CD4-positive, CD25-positive, alpha-beta regulatory T cell (primary cell): ENCODE data around the gene BTN1A1. TPM values are rescaled to one million over a fixed set of nuclear protein-coding genes. Genes with fewer than 3 reads are reported as not detected.

Experiments used
- ATAC-seq, 2 donors: fragments of 150-1000 bp; cut with Tn5 transposase; one replicate each; pipeline ENCODE4 v1.10.0; 2021; ENCODE audit warnings: low read depth in 2 of 2, moderate number of reproducible peaks in 2 of 2, moderate library complexity in 1 of 2
- DNase-seq, 3 donors: peaks; one replicate each; pipeline versions ENCODE4 v3.0.0 to v3.0.0-alpha.2; 2012 to 2022; ENCODE audit warnings: mixed read lengths in 1 of 3
- H3K27ac ChIP-seq: one replicate; pipeline ENCODE4 v1.7.0; 2013; ENCODE audit warnings: mild to moderate bottlenecking, low read length; ENCODE audit not compliant: insufficient read depth, poor library complexity, severe bottlenecking
- H3K27me3 ChIP-seq: one replicate; pipeline ENCODE4 v1.7.0; 2013; ENCODE audit warnings: low read length; ENCODE audit not compliant: control insufficient read depth, insufficient read depth
- H3K36me3 ChIP-seq: one replicate; pipeline ENCODE4 v1.7.0; 2013; ENCODE audit warnings: mild to moderate bottlenecking, low read length, moderate library complexity; ENCODE audit not compliant: control insufficient read depth, insufficient read depth
- H3K4me1 ChIP-seq: 2 replicates; pipeline ENCODE4 v1.7.0; 2013; ENCODE audit warnings: mild to moderate bottlenecking, low read length; ENCODE audit not compliant: insufficient read depth, control insufficient read depth, poor library complexity, severe bottlenecking
- H3K4me3 ChIP-seq: one replicate; pipeline ENCODE4 v1.7.0; 2013; ENCODE audit warnings: low read depth, mild to moderate bottlenecking, low read length, moderate library complexity
- H3K9me3 ChIP-seq, 2 experiments: 1 replicate in 1 of 2; 2 replicates in 1 of 2; pipeline ENCODE4 v1.7.0; 2013; ENCODE audit warnings: low read length in 2 of 2, mild to moderate bottlenecking in 1 of 2, moderate library complexity in 1 of 2; ENCODE audit not compliant: control insufficient read depth in 2 of 2
- H3K27ac Mint-ChIP-seq, 3 donors: one replicate each; pipeline ENCODE4 v1.8.0; 2020 to 2022; ENCODE audit warnings: mild to moderate bottlenecking in 3 of 3, mixed read lengths in 3 of 3, moderate library complexity in 2 of 3
- H3K27me3 Mint-ChIP-seq: one replicate; pipeline ENCODE4 v1.8.0; 2022; ENCODE audit warnings: mild to moderate bottlenecking, mixed read lengths
- H3K36me3 Mint-ChIP-seq: one replicate; pipeline ENCODE4 v1.8.0; 2020; ENCODE audit warnings: mixed read lengths
- H3K4me1 Mint-ChIP-seq, 4 donors: one replicate each; pipeline ENCODE4 v1.8.0; 2020 to 2022; ENCODE audit warnings: mixed read lengths in 4 of 4, mild to moderate bottlenecking in 1 of 4
- H3K4me3 Mint-ChIP-seq, 4 donors: one replicate each; pipeline ENCODE4 v1.8.0; 2020 to 2022; ENCODE audit warnings: mild to moderate bottlenecking in 4 of 4, mixed read lengths in 4 of 4, moderate library complexity in 3 of 4
- H3K9me3 Mint-ChIP-seq, 7 donors: one replicate each; pipeline ENCODE4 v1.8.0; 2020 to 2022; ENCODE audit warnings: mixed read lengths in 7 of 7, mild to moderate bottlenecking in 3 of 7, moderate library complexity in 2 of 7
- polyA plus RNA-seq, 4 donors: library from polyadenylated mRNA; unstranded; fragments of 300-500 nt; fragmentation: Illumina TruSeq; gene quantifications; one replicate each; pipeline ENCODE4 v1.2.3, GENCODE V29; 2021
- total RNA-seq: library from RNA; stranded (reverse); gene quantifications from one replicate; pipeline ENCODE4 v1.2.3, GENCODE V29; 2022

Gene BTN1A1
- total and polyA plus RNA-seq, 5 donors from 2014 or later, result 0.33 TPM; not detected in 4

DNA sequence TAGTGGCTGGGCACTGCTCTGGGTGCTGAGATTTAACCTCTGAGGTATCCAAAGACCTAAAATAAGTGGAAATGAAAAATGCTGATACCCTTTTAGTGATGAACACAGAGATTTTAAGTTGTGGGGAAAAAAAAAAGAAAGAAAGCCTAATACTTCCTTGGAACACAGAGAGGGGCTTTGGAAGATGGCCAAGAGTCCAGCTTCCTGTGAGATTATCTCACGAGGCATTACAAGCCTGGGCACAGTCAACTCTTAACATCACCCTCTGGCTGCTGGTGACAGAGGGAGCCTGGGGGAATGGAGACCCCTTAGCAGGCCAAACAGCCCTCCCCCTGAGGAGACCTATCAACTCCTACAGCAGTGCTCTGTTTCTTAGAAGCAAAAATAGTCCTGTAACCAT, 22.7 kb upstream of the BTN1A1 start:
- Histone ChIP-seq H3K36me3 (no peaks in the 10 kb centered on the region), H3K9me3 (no peaks in the 10 kb centered on the region), H3K27ac (no peak overlapping the region), H3K27me3 (no peaks in the 10 kb centered on the region), H3K4me3 (no peak overlapping the region), H3K4me1 (peaks cover 32% of the 10 kb centered on the region)
- Mint-ChIP-seq H3K27ac (peak overlapping the region in 2 of 3 donors; percentile 89 to 100), H3K4me3 (no peak overlapping the region), H3K27me3 (peaks cover 4% of the 10 kb centered on the region), H3K4me1 (peaks cover 13 to 45% (median 30%) of the 10 kb centered on the region in 4 donors), H3K9me3 (peaks cover 0 to 5% (median 0%) of the 10 kb centered on the region in 7 donors), H3K36me3 (peaks cover 3% of the 10 kb centered on the region)
- DNase-seq, result no peak
- no peak for ATAC-seq

DNA sequence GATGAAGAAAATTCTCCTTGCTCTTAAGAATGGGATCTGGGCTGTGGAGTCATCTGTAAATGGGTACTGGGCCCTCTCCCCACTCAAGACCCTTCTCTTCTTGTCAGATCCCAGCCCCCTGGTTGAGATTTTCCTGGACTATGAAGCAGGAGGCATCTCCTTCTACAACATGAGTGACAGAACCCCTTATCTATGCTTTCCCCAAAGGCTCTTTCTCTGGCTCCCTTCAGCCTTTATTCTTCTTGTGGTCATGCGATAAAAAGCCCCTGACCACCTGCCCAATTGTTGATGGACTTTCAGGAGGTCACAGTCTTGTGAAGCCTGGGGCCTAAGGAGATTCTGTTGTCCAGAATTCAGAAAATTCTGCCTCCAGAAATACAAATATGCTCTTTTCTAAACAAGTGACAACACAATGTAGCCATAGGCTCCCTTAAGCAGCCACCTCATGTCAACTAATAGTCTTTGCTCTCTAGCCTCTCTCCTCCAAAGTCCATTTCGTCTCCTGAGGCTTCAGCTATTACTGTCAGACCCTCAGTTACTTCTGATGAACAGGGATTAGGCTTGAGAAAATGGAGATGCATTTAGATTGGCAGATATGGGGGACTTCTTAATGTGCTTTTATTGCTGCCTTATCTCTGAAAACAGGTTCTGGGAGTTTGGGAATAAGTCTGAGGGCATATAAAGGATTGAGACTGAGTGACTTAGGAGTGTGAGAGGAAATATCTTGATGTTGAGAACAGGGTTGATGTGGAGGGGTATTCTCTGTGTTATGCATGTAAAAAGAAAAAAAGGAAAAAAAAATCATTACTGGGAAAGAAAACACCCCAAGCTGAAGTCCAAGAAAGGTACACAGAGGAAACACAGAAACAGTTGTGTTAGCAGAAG, 21.8 kb upstream of the BTN1A1 start:
- ATAC-seq, result no peak
- Histone ChIP-seq H3K27me3 (no peaks in the 10 kb centered on the region), H3K9me3 (no peaks in the 10 kb centered on the region), H3K4me1 (peaks cover 23% of the 10 kb centered on the region), H3K4me3 (no peak overlapping the region), H3K27ac (no peak overlapping the region), H3K36me3 (no peaks in the 10 kb centered on the region)
- DNase-seq, result no peak
- H3K4me3 Mint-ChIP-seq, result no peak overlapping the region
- H3K27me3 Mint-ChIP-seq, result peaks cover 4% of the 10 kb centered on the region
- peak overlapping the region in 2 of 3 donors; percentile 8 to 26 for H3K27ac Mint-ChIP-seq
- peaks cover 13 to 36% (median 21%) of the 10 kb centered on the region in 4 donors for H3K4me1 Mint-ChIP-seq
- peaks cover 3% of the 10 kb centered on the region for H3K36me3 Mint-ChIP-seq
- H3K9me3 Mint-ChIP-seq, result no peaks in the 10 kb centered on the region

DNA sequence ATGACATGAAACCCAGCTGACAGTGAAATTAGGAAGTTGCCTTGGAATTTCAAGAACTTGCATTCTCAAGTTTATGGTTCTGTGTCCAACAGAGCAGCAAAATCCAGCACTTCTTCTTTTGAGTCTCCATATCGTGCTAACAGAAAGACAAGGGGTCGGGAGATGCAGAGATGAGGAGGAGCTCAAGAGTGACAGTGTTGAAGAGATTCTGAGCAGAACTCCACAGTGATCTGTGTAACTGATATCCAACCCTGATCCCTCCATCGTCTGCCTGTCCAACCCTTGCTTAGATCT, 21.2 kb upstream of the BTN1A1 start:
- Histone ChIP-seq H3K27ac (no peak overlapping the region), H3K36me3 (no peaks in the 10 kb centered on the region), H3K9me3 (no peaks in the 10 kb centered on the region), H3K4me3 (no peak overlapping the region), H3K4me1 (peaks cover 22% of the 10 kb centered on the region), H3K27me3 (no peaks in the 10 kb centered on the region)
- H3K27ac Mint-ChIP-seq, result peak overlapping the region in 2 of 3 donors; percentile 8 to 26
- H3K36me3 Mint-ChIP-seq, result peaks cover 3% of the 10 kb centered on the region
- peaks cover 8 to 32% (median 17%) of the 10 kb centered on the region in 4 donors for H3K4me1 Mint-ChIP-seq
- no peaks in the 10 kb centered on the region for H3K9me3 Mint-ChIP-seq
- H3K27me3 Mint-ChIP-seq, result peaks cover 4% of the 10 kb centered on the region
- ATAC-seq, result no peak
- no peak for DNase-seq
- H3K4me3 Mint-ChIP-seq, result no peak overlapping the region

DNA sequence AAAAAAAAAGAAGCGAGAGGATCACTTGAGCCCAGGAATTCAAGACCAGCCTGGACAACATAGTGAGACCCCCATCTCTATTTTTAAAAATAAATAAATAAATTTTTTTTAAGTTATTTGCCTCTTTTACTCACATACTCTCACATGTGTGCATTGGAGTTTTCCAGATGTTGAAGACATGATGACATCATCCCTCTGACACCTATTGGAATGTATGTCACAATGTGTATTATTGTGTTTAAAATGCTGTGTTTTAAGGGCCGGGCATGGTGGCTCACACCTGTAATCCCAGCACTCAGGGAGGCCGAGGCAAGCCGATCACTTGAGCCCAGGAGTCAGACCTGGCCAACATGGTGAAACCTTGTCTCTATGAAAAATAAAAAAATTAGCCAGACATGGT, 17.8 kb upstream of the BTN1A1 start:
- no peaks in the 10 kb centered on the region for H3K36me3 ChIP-seq
- H3K4me3 ChIP-seq, result no peak overlapping the region
- Mint-ChIP-seq H3K27me3 (no peaks in the 10 kb centered on the region), H3K9me3 (peaks cover 0 to 3% (median 0%) of the 10 kb centered on the region in 7 donors), H3K4me1 (peaks cover 0 to 9% (median 3%) of the 10 kb centered on the region in 4 donors), H3K4me3 (no peak overlapping the region), H3K27ac (no peak overlapping the region), H3K36me3 (no peaks in the 10 kb centered on the region)
- H3K9me3 ChIP-seq, result peaks cover 3% of the 10 kb centered on the region in 2 experiments
- no peak overlapping the region for H3K27ac ChIP-seq
- no peaks in the 10 kb centered on the region for H3K27me3 ChIP-seq
- H3K4me1 ChIP-seq, result no peaks in the 10 kb centered on the region
- DNase-seq (no peak), ATAC-seq (no peak)

DNA sequence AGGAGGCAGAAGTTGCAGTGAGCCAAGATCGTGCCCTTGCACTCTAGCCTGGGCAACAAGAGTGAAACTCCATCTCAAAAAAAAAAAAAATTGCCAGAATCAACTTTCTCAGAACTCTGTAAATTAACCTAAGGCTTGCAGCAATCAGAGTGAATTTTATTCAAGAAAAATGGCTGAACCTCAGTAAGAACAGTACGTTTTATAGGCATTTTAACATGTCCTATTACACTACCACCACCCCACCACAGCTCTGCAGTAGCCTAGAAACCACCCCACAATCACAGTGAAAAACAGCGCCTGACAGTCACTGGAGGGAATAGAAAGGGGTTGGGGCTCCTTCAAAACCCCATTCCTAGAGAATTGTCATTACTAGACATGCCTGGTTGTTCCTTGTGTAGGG, 16.4 kb upstream of the BTN1A1 start:
- Mint-ChIP-seq H3K9me3 (peaks cover 0 to 11% (median 5%) of the 10 kb centered on the region in 7 donors), H3K27ac (no peak overlapping the region), H3K4me3 (no peak overlapping the region), H3K36me3 (peaks cover 3% of the 10 kb centered on the region), H3K4me1 (peaks cover 0 to 5% (median 0%) of the 10 kb centered on the region in 4 donors), H3K27me3 (peaks cover 2% of the 10 kb centered on the region)
- no peaks in the 10 kb centered on the region for H3K27me3 ChIP-seq
- H3K36me3 ChIP-seq, result no peaks in the 10 kb centered on the region
- peaks cover 8 to 10% of the 10 kb centered on the region in 2 experiments for H3K9me3 ChIP-seq
- DNase-seq (no peak), ATAC-seq (no peak)
- no peaks in the 10 kb centered on the region for H3K4me1 ChIP-seq
- no peak overlapping the region for H3K4me3 ChIP-seq
- H3K27ac ChIP-seq, result no peak overlapping the region

DNA sequence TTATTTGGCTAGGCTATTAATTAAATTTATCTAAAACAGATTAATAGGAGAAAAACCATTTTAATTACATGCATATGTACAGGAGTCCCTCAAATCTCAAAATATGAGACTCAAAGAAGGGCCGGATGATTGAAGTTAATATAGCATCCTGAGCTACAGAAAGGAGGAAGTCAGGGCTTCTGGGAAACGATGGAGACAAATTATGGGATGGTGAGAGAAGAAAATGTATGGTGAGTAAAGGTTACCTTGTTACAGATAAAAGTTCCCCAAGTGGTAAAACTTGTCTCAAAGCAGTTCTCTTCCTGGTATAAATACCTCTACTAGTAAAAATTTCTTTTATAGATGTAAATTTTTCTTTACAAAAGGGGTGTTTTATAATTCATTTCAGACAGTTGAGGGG, 15.9 kb upstream of the BTN1A1 start:
- H3K27ac ChIP-seq, result no peak overlapping the region
- H3K4me1 Mint-ChIP-seq, result peaks cover 0 to 5% (median 0%) of the 10 kb centered on the region in 4 donors
- H3K9me3 Mint-ChIP-seq, result peaks cover 0 to 11% (median 5%) of the 10 kb centered on the region in 7 donors
- H3K4me3 Mint-ChIP-seq, result no peak overlapping the region
- peaks cover 3% of the 10 kb centered on the region for H3K36me3 Mint-ChIP-seq
- DNase-seq (no peak), ATAC-seq (no peak)
- peaks cover 6% of the 10 kb centered on the region for H3K27me3 Mint-ChIP-seq
- H3K9me3 ChIP-seq, result peaks cover 8 to 10% of the 10 kb centered on the region in 2 experiments
- H3K27ac Mint-ChIP-seq, result no peak overlapping the region
- H3K27me3 ChIP-seq, result no peaks in the 10 kb centered on the region
- H3K36me3 ChIP-seq, result no peaks in the 10 kb centered on the region
- H3K4me3 ChIP-seq, result no peak overlapping the region
- H3K4me1 ChIP-seq, result no peaks in the 10 kb centered on the region

DNA sequence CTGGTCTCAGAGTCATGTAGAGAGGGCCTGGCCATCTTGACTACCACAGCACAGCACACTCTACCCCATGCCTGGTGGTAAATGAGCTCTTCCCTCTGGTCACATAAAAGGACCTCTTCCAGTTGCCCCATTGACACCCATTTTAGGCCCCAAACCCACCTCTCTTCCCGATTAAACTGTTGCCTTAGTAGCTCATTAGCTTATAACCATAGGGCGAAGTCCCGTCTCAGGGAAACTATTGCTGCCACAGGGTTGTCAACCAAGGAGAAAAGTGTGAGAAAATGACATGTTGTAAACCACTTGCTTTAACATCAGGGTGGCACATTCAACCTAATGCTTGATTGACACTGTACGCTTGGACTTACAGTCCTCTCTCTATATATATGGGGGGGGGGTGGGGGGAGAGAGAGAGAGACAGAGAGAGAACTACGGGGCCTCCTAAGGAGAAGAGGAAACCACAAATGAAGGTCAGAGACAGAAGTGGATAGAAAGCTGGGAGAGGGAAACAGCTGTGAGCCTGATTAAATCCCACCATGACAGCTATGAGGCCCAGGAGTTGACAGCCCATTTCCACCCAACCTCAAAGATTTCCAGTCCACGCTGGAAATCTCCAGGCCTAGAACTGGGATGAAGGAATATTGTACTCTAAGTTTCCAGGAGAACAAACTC, 14.9 kb upstream of the BTN1A1 start:
- H3K4me1 Mint-ChIP-seq, result peaks cover 0 to 3% (median 0%) of the 10 kb centered on the region in 4 donors

More for the DNA sequence above, 14.9 kb upstream of the BTN1A1 start:
- H3K9me3 Mint-ChIP-seq, result peaks cover 0 to 11% (median 5%) of the 10 kb centered on the region in 7 donors
- DNase-seq, result no peak
- peaks cover 3% of the 10 kb centered on the region for H3K36me3 Mint-ChIP-seq
- H3K27ac Mint-ChIP-seq, result no peak overlapping the region
- Histone ChIP-seq H3K27ac (no peak overlapping the region), H3K27me3 (no peaks in the 10 kb centered on the region), H3K4me3 (no peak overlapping the region), H3K4me1 (no peaks in the 10 kb centered on the region), H3K9me3 (peaks cover 8 to 10% of the 10 kb centered on the region in 2 experiments), H3K36me3 (no peaks in the 10 kb centered on the region)
- H3K4me3 Mint-ChIP-seq, result no peak overlapping the region
- H3K27me3 Mint-ChIP-seq, result peaks cover 6% of the 10 kb centered on the region
- ATAC-seq, result no peak
